Mesothelial cell of epicardium (in vitro differentiated cells): ENCODE measurements around the gene NTRK1. TPM values are rescaled to one million over a fixed set of nuclear protein-coding genes. Genes with fewer than 3 reads are reported as not detected.

Experiments used
- DNase-seq, 2 experiments: peaks; one replicate each; pipeline ENCODE4 v3.0.0; 2021; ENCODE audit warnings: low spot score in 2 of 2; ENCODE audit not compliant: unreplicated experiment in 2 of 2
- H3K27ac Mint-ChIP-seq: 2 replicates; pipeline ENCODE4 v1.8.0; 2021; ENCODE audit warnings: mixed read lengths
- H3K27me3 Mint-ChIP-seq: 2 replicates; pipeline ENCODE4 v1.8.0; 2021; ENCODE audit warnings: low read depth, mixed read lengths
- H3K36me3 Mint-ChIP-seq: 2 replicates; pipeline ENCODE4 v1.8.0; 2021; ENCODE audit warnings: mixed read lengths
- H3K4me1 Mint-ChIP-seq: 2 replicates; pipeline ENCODE4 v1.8.0; 2021; ENCODE audit warnings: mixed read lengths
- H3K4me3 Mint-ChIP-seq: 2 replicates; pipeline ENCODE4 v1.8.0; 2021; ENCODE audit warnings: mild to moderate bottlenecking, moderate library complexity, mixed read lengths
- H3K9me3 Mint-ChIP-seq: 2 replicates; pipeline ENCODE4 v1.8.0; 2021; ENCODE audit warnings: mixed read lengths
- CTCF ChIP-seq: fragments of 200-600 bp; sonication (generic); IDR thresholded peaks from one replicate; pipeline ENCODE4 v1.5.0; 2021; ENCODE audit warnings: antibody characterized with exemption; ENCODE audit not compliant: unreplicated experiment
- total RNA-seq: library from RNA; stranded (reverse); gene quantifications from 3 replicates; pipeline ENCODE4 v1.2.1, GENCODE V29; 2021

Gene NTRK1
- total RNA-seq, 1 donor from 2014 or later: 1.2 TPM

DNA sequence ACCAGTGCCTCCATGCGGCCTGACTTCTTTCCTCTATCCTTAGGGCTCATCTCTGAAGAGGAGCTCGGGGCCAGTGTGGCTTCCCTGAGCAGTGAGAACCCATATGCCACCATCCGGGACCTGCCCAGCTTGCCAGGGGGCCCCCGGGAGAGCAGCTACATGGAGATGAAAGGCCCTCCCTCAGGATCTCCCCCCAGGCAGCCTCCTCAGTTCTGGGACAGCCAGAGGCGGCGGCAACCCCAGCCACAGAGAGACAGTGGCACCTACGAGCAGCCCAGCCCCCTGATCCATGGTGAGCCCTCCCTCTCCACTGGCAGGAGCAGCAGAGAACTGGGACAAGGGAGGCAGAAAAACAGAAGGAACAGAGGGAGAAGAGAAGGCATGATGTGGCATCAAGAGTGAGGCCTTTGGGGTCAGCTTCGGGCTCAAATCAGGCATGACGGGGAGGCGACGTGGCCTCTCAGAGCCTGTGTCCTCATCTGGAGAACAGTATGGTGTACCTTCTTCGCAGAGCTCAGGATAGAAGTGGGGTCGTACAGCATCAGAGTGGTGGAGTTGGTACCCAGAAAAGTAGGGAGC is 53.2 kb downstream of the NTRK1 start:
- Mint-ChIP-seq H3K4me3 (peak overlapping the region; percentile 47), H3K27me3 (peaks cover 5% of the 10 kb centered on the region), H3K36me3 (no peaks in the 10 kb centered on the region), H3K9me3 (peaks cover 6% of the 10 kb centered on the region), H3K27ac (peak overlapping the region; percentile 68), H3K4me1 (peaks cover 23% of the 10 kb centered on the region)
- no peak for DNase-seq
- TF ChIP-seq CTCF: no peak

DNA sequence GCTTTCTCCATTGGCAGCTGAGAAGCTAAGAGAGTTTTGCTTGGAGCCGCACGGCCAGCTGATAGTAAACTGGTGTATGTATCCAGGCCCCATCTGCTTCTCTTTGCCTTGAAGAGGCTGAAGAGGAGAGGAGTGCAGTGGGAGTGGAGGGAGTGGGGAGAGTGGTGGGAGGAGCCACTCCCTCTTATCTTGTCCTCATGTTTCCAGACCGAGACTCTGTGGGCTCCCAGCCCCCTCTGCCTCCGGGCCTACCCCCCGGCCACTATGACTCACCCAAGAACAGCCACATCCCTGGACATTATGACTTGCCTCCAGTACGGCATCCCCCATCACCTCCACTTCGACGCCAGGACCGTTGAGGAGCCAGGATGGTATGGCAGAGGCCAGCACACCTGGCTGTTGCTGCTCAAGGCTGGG is 53.8 kb downstream of the NTRK1 start:
- peaks cover 6% of the 10 kb centered on the region for H3K9me3 Mint-ChIP-seq
- no peaks in the 10 kb centered on the region for H3K36me3 Mint-ChIP-seq
- peak overlapping the region; percentile 47 for H3K4me3 Mint-ChIP-seq
- peaks cover 7% of the 10 kb centered on the region for H3K27me3 Mint-ChIP-seq
- H3K4me1 Mint-ChIP-seq: peaks cover 23% of the 10 kb centered on the region
- no peak for TF ChIP-seq CTCF
- H3K27ac Mint-ChIP-seq: peak overlapping the region; percentile 68
- DNase-seq: no peak

- peaks cover 8% of the 10 kb centered on the region for H3K4me1 Mint-ChIP-seq
These were observed 59.8 kb downstream of the NTRK1 start, which contains the start of gene LRRC71 for GRCh38 chr1:156920233-156921052. Gene LRRC71, plus strand, starts transcription at chr1:156920632. Its CDS starts 172 bp downstream, at chr1:156920804.

DNA sequence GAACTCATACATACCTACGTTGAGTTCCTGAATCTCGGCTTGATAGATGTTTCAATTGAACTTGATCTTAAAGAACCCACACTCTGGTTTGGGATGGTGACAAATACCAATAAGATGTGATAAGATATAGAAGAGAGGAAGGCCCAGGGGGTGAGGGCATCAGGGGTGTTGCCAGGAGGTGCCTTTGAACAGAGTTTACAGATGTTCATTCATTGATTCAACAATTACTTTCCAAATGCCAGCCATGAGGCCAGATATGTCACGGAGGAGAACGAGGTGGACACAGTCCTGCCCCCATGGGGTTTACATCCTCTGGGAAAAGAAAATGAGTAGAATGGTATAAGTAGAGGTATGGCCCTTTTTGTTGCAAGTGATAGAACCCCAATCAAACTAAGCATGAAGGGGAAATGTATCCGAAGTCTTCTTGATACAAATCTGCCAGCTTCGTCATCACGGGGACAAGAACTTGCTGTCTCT is 60.4 kb downstream of the NTRK1 start:
- Mint-ChIP-seq H3K27me3 (peaks cover 70% of the 10 kb centered on the region), H3K9me3 (peaks cover 6% of the 10 kb centered on the region), H3K4me1 (peaks cover 11% of the 10 kb centered on the region), H3K36me3 (no peaks in the 10 kb centered on the region), H3K4me3 (peak overlapping the region; percentile 57), H3K27ac (no peak overlapping the region)
- no peak for DNase-seq
- no peak for TF ChIP-seq CTCF

More at GRCh38 chr1:156920233-156921052, 59.8 kb downstream of the NTRK1 start, which contains the start of gene LRRC71:
- peaks cover 6% of the 10 kb centered on the region for H3K9me3 Mint-ChIP-seq
- H3K4me3 Mint-ChIP-seq: peak within 1 kb of the TSS; percentile 57
- H3K27ac Mint-ChIP-seq: no peak within 1 kb of the TSS
- no peaks in the 10 kb centered on the region for H3K36me3 Mint-ChIP-seq
- DNase-seq: peak; percentile 77 to 92
- peak; percentile 89 for TF ChIP-seq CTCF
- H3K27me3 Mint-ChIP-seq: peaks cover 64% of the 10 kb centered on the region

GRCh38 chr1:156922986-156923669 is 62.5 kb downstream of the NTRK1 start:
- Mint-ChIP-seq H3K27me3 (peaks cover 90% of the 10 kb centered on the region), H3K4me1 (peaks cover 21% of the 10 kb centered on the region), H3K27ac (no peak overlapping the region), H3K36me3 (no peaks in the 10 kb centered on the region), H3K9me3 (peaks cover 6% of the 10 kb centered on the region), H3K4me3 (peak overlapping the region; percentile 53)
- TF ChIP-seq CTCF: no peak
- DNase-seq: no peak
